Right cardiac atrium (tissue), 5 donors: ENCODE measurements around the gene CTBP1. TPM values are rescaled to one million over a fixed set of nuclear protein-coding genes. Genes with fewer than 3 reads are reported as not detected.

ENCODE experiments used
- ATAC-seq, 2 donors: fragments of 200-7000 bp; cut with Tn5 transposase; one replicate each; pipeline versions ENCODE4 v1.8.0 to v1.9.1; 2020; ENCODE audit warnings: moderate library complexity in 2 of 2, mild to moderate bottlenecking in 1 of 2
- DNase-seq, 3 donors: peaks; one replicate each; pipeline ENCODE4 v3.0.0-alpha.2; 2020
- H3K27ac ChIP-seq: one replicate; pipeline ENCODE4 v1.5.1; 2013; ENCODE audit warnings: mild to moderate bottlenecking, low read length, control low read depth, moderate library complexity
- H3K27me3 ChIP-seq: one replicate; pipeline ENCODE4 v1.6.1; 2013; ENCODE audit not compliant: control insufficient read depth, insufficient read depth
- H3K4me1 ChIP-seq: one replicate; pipeline ENCODE4 v1.6.1; 2013; ENCODE audit warnings: low read length; ENCODE audit not compliant: control insufficient read depth, insufficient read depth
- H3K4me3 ChIP-seq: one replicate; pipeline ENCODE4 v1.5.1; 2013; ENCODE audit warnings: low read length, control low read depth
- H3K9me3 ChIP-seq: one replicate; pipeline ENCODE4 v1.6.1; 2013; ENCODE audit warnings: low read length; ENCODE audit not compliant: control insufficient read depth
- WGBS: extraction: QIAGEN DNeasy Blood & Tissue Kit; methylation state at CpG from one replicate; pipeline ENCODE4 v1.1.7; 2013; 5-methylcytosine and 5-hydroxymethylcytosine counted together
- intact Hi-C, 4 donors: fragments of 100-400 bp; cut with DNase I; formaldehyde crosslinking; loops; one replicate each; pipeline versions ENCODE4 v1.11.0 to v1.14.0; 2022 to 2023
- polyA plus RNA-seq: library from polyadenylated mRNA; stranded (reverse); fragments of 200-250 nt; gene quantifications from one replicate; pipeline ENCODE4 v1.2.3, GENCODE V29; 2013
- total RNA-seq, 4 donors: library from RNA; stranded (reverse); fragmentation: NEBNext Ultra II Directional; extraction: Animal tissue kit (Norgen Biotek cat#: 25700); gene quantifications; one replicate each; pipeline ENCODE4 v1.2.1, GENCODE V29; 2021
- donor health status: healthy with polysubstance abuse.
- donor health status: DM: no; HTN: yes; CAD: no.
- donor health status: DM: no; HTN: no; CAD: no.
- donor health status: DM: no; HTN: yes; CAD: no; lungs with severe emphysema.
- donor health status: DM: yes; HTN: yes; CAD: no.

The CTBP1 gene
- total and polyA plus RNA-seq, 5 donors = 119 to 145 (median 133) TPM

DNA sequence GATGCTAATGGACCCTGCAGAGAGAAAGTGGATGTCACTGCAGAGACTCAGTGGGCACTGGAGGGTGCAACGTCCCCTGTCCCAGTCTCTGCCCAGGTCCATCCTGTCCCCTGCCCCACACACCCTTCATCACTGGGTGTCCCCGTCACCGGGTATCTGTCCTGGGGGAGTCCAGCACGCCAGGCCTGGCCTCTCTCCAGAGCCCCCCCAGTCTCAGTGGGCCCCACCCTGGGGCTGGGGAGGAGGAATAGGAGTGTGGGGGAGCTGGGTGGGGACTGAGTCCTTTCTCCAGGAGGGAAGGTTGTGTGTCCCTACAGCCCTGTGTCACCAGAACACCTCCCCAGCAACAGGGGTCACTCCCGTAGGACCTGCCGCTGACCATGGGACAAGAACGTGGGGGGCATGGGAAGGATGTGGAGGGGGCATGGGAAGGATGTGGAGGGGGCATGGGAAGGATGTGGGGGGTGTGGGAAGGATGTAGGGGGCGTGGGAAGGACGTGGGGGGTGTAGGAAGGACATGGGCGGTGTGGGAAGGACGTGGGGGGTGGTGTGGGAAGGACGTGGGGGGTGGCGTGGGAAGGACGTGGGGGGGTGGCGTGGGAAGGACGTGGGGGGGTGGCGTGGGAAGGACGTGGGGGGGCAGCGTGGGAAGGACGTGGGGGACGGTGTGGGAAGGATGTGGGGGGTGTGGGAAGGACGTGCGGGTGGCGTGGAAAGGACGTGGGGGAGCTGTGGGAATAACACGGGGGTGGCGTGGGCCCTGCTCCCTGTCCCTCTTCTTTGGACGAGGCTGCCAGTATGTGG, 55.5 kb downstream of the CTBP1 start:
- H3K4me3 ChIP-seq = no peak overlapping the region
- DNase-seq (peak in 2 of 3 donors; percentile 55 to 72), ATAC-seq (no peak)
- peaks cover 18% of the 10 kb centered on the region for H3K4me1 ChIP-seq
- no peaks in the 10 kb centered on the region for H3K9me3 ChIP-seq
- WGBS = 44% methylated on average over 28 of the region's 28 CpGs
- H3K27ac ChIP-seq = peak overlapping the region; percentile 86
- no peaks in the 10 kb centered on the region for H3K27me3 ChIP-seq
- intact Hi-C loops = no loop called here

DNA sequence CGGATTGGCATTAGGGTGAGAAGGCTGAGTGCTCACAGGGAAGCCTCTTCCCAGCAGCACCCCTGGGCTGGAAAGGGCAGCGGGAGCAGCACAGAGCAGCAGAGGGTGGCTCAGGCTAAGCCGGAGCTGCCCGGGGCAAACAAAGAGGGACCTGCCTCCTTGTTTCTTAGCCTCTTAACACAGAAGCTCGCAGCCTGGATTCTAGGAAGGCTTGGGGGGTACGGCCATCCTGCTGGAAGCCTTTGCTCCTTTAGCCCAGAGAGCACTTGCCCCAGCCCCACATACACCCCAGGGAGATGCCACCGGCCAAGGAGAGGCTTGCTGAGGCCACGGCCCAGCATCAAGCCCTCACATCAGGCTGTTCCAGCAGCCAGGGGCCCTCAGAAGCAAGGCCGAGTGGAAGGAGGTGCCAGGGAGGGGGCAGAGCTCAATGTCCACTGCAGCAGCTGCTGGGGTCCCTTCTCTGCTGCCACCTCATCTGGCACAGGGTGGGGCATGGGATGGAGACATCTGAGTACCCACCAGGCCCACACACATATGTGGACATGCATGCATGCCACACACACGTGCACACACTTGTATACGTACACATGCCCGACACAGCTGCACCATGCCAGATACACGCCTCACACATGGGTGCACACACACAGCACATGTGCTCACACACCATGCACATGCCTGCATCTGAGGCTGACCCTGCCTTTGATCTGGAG, 56.3 kb downstream of the CTBP1 start:
- ATAC-seq = peak; percentile 64
- intact Hi-C loops = no loop called here
- no peaks in the 10 kb centered on the region for H3K27me3 ChIP-seq
- 47% methylated on average over 13 of the region's 13 CpGs for WGBS
- H3K4me1 ChIP-seq = peaks cover 18% of the 10 kb centered on the region
- H3K27ac ChIP-seq = peak overlapping the region; percentile 86
- peak; percentile 50 to 74 (median 72) for DNase-seq
- H3K9me3 ChIP-seq = no peaks in the 10 kb centered on the region
- H3K4me3 ChIP-seq = no peak overlapping the region

DNA sequence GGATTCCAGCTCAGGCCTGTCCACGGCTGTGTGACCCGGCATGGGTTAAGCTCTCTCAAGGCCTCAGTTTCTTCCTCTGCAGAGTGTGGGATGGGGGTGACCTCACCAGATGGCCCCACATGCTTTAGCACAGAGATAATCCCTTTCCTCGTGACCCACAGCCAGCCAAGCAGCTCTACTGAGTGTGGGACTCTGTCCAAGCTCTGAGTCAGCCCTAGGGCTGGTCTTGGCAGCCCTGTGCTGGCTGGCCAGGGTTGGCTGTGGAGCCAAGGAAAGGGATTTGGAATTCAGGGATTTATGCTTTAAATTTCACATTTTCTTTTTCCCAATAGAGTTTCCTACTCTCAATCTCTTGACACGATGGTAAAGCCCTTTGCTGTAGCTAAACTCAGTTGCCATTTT, 56.8 kb downstream of the CTBP1 start:
- no peaks in the 10 kb centered on the region for H3K9me3 ChIP-seq
- H3K4me1 ChIP-seq = peaks cover 18% of the 10 kb centered on the region
- intact Hi-C loops = no loop called here
- no peak overlapping the region for H3K4me3 ChIP-seq
- WGBS = 14% methylated on average over 4 of the region's 4 CpGs
- DNase-seq = peak; percentile 91 to 94 (median 92)
- peak; percentile 95 for ATAC-seq
- H3K27ac ChIP-seq = peak overlapping the region; percentile 86
- H3K27me3 ChIP-seq = no peaks in the 10 kb centered on the region

DNA sequence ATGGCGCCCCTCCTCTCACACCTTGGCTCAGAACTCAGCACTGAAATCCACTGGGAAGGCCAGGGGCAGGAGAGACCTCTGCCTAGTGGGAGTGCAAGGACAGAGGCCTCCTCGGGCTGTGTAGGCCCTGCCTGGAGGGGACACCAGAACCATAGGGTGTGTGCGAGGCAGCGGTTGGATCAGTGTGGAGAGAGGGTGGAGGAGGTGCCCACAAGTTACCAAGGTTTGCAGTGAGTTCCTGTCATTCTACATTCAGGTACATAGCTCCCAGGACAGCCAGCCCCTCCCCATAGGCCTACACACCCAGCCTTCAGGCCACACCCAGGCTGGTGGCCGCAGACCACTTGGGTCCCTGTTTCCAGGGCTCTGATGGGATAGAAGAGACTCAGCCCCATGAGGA, 57.3 kb downstream of the CTBP1 start:
- H3K27me3 ChIP-seq = no peaks in the 10 kb centered on the region
- peak overlapping the region; percentile 82 for H3K27ac ChIP-seq
- no peak for ATAC-seq
- DNase-seq = peak in 1 of 3 donors; percentile 67
- H3K4me3 ChIP-seq = no peak overlapping the region
- no peaks in the 10 kb centered on the region for H3K9me3 ChIP-seq
- 70% methylated on average over 5 of the region's 5 CpGs for WGBS
- intact Hi-C loops = no loop called here
- H3K4me1 ChIP-seq = peaks cover 18% of the 10 kb centered on the region

DNA sequence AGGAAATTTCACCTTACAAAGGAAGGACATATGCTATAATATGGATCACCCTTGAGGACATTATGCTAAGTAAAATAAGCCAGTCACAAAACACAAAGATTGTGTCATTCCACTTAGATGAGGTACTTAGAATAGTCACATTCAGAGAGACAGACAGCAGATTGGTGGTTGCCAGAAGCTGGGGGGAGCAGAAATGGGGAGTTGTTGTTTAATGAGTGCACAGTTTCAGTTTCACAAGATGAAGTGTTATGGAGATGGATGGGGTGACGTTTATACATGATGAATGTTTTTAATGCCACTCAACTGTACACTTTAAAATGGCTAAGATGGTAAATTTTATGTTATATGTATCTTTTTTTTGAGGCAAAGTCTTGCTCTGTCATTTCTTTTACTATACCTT, 61.7 kb downstream of the CTBP1 start:
- H3K9me3 ChIP-seq = no peaks in the 10 kb centered on the region
- intact Hi-C loops = no loop called here
- 22% methylated on average over 1 of the region's 1 CpG for WGBS
- no peak overlapping the region for H3K27ac ChIP-seq
- H3K4me1 ChIP-seq = peaks cover 6% of the 10 kb centered on the region
- peak in 2 of 3 donors; percentile 40 to 44 for DNase-seq
- no peaks in the 10 kb centered on the region for H3K27me3 ChIP-seq
- ATAC-seq = no peak
- H3K4me3 ChIP-seq = no peak overlapping the region

DNA sequence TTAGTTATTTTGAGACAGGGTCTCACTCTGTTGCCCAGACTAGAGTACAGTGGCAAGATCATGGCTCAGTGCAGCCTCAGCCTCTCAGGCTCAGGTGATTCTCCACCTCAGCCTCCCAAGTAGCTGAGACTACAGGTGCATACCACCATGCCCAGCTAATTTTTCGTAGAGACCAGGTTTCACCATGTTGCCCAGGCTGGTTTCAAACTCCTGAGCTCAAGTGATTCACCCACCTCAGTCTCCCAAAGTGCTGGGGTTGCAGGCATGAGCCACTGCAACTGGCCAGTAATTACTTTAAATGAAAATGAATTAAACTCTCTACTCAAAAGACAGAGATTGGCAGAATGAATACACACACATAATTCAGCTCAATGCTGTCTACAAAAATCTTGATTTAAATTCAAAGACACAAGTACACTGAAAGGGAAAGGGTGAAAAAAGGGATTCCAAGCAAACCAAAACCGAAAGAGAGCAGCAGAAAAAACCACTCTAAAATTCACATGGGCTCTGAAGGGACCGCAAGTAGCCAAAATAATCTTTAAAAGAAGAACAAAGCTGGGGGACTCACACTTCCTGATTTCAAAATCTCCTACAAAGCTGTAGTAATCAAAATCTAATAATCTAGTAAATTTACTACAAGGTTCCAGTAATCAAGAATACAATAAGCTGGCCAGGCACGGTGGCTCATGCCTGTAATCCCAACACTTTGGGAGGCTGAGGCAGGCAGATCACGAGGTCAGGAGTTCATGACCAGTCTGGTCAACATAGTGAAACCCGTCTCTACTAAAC, 64.8 kb downstream of the CTBP1 start:
- intact Hi-C loops = no loop called here
- DNase-seq = peak in 2 of 3 donors; percentile 14 to 25
- Histone ChIP-seq H3K27me3 (no peaks in the 10 kb centered on the region), H3K4me1 (no peaks in the 10 kb centered on the region), H3K9me3 (no peaks in the 10 kb centered on the region), H3K27ac (no peak overlapping the region), H3K4me3 (no peak overlapping the region)
- WGBS = 53% methylated on average over 6 of the region's 6 CpGs
- ATAC-seq = no peak

DNA sequence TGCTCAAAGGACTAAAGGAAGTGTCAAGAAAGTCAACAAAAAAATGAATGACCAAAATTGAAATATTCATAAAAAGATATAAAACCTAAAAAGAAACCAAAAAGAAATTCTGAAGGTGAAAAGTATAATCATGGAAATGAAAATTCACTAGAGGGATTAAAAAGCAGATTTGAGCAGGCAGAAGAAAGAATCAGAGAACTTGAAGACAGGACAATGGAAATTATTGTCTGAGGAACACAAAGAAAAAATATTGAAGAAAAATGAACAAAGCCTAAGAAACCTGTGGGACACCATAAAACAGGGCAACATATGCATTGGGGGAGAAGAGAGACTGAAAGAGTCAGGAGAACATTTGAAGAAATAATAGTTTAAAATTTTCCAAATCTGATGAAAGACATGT, 66.6 kb downstream of the CTBP1 start:
- ATAC-seq = no peak
- no peaks in the 10 kb centered on the region for H3K4me1 ChIP-seq
- no peak for DNase-seq
- no peak overlapping the region for H3K4me3 ChIP-seq
- no peak overlapping the region for H3K27ac ChIP-seq
- no peaks in the 10 kb centered on the region for H3K9me3 ChIP-seq
- intact Hi-C loops = no loop called here
- H3K27me3 ChIP-seq = no peaks in the 10 kb centered on the region

DNA sequence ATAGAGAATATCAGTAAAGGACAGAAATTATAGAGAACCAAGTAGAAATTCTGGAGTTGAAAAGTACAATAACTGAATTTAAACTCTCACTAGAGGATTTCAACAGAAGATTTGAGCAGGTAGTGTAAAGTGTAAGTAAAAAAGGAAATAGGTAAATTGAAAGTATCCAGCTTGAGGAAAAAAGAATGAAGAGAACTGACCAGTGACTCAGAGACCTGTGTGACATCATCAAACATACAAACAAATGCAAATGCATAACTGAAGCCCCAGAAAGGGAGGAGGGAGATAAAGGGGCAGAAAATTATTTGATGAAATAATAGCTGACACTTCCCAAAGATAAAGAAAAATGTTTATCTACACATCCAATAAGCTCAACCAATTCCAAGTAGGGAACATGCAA, 68.3 kb downstream of the CTBP1 start:
- H3K4me1 ChIP-seq = no peaks in the 10 kb centered on the region
- intact Hi-C loops = no loop called here
- H3K9me3 ChIP-seq = no peaks in the 10 kb centered on the region
- H3K27ac ChIP-seq = no peak overlapping the region
- H3K4me3 ChIP-seq = no peak overlapping the region
- no peaks in the 10 kb centered on the region for H3K27me3 ChIP-seq
- ATAC-seq (no peak), DNase-seq (no peak)

DNA sequence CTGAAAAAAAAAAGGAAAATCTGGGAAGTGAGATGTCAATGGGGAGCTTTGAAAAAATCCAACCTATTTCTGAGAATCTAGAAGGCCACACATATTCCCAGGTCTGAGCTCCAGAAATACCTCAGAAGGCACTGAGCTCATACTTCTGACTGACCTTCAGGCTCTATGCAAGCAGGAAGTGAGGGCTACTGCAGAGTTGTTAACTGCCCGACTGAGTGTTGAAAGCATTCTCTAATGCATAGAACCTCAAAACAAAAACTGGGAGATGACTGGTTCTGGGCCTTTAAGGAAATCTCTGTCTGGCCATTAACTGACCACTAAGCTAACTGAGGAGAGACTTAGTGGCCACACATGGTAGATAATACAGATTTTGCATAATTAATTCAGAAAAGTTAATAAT, 69.0 kb downstream of the CTBP1 start:
- intact Hi-C loops = loop anchor here in 1 of 4 donors (10.0 kb wide), 1 partner anchor 55 kb away; no protein-coding TSS in a partner anchor
- ATAC-seq (no peak), DNase-seq (no peak)
- Histone ChIP-seq H3K4me3 (no peak overlapping the region), H3K9me3 (no peaks in the 10 kb centered on the region), H3K27ac (no peak overlapping the region), H3K4me1 (no peaks in the 10 kb centered on the region), H3K27me3 (no peaks in the 10 kb centered on the region)
- WGBS = 92% methylated on average over 1 of the region's 1 CpG

DNA sequence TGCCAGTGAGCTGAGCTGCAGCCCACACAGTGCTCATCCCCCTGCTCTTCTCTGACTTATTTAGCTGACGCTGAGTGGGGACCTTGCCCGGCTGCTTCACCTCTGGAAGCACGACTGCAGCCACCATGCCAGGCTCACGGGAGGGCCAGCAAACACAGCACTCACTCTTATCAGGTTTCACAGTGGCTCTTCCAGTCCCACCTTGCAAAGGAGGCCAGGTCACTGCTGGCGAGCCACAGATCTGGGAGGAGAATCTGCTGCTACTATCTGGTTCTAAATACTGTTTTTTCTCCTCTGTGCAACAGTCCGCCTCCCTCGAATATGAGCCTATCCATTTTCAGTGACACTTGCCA, 69.9 kb downstream of the CTBP1 start:
- no peak for ATAC-seq
- DNase-seq = peak in 1 of 3 donors; percentile 65
- 71% methylated on average over 7 of the region's 7 CpGs for WGBS
- Histone ChIP-seq H3K27ac (no peak overlapping the region), H3K4me3 (no peak overlapping the region), H3K4me1 (no peaks in the 10 kb centered on the region), H3K9me3 (no peaks in the 10 kb centered on the region), H3K27me3 (no peaks in the 10 kb centered on the region)
- intact Hi-C loops = loop anchor here in 1 of 4 donors (10.0 kb wide), 1 partner anchor 56 kb away; no protein-coding TSS in a partner anchor
